OCI-LY7 (cell line): ENCODE results near the gene MEF2B. TPM values are rescaled to one million over a fixed set of nuclear protein-coding genes. Genes with fewer than 3 reads are reported as not detected.

Source experiments
- BruUV-seq: library from RNA; stranded (reverse); fragments of 400-500 nt; replicated peaks from 2 replicates; lab custom pipeline; 2021; lab: Mats Ljungman, UMichigan
- CTCF ChIA-PET: fragments of 300-600 bp; sonication (Branson Sonifier 250); formaldehyde crosslinking; loops from one replicate; lab custom pipeline; 2022; ENCODE audit warnings: antibody characterized with exemption; ENCODE audit not compliant: unreplicated experiment; lab: Charles Lee
- POLR2A ChIA-PET: fragments of 300-600 bp; sonication (Branson Sonifier 250); formaldehyde crosslinking; loops from one replicate; lab custom pipeline; 2022; ENCODE audit warnings: antibody characterized with exemption; lab: Charles Lee
- DNase-seq: peaks from one replicate; pipeline ENCODE4 v3.0.0-alpha.2; 2015; ENCODE audit warnings: low spot score
- H2AFZ ChIP-seq: fragments of 200-600 bp; sonication (generic), shearing (Covaris generic); 2 replicates; pipeline ENCODE4 v1.6.1; 2014; ENCODE audit warnings: mild to moderate bottlenecking, antibody characterized with exemption, low read length, moderate library complexity
- H3K27ac ChIP-seq: fragments of 200-600 bp; sonication (generic); 2 replicates; pipeline ENCODE4 v1.5.1; 2014; ENCODE audit warnings: mixed run types, low read depth, mild to moderate bottlenecking, moderate library complexity, low read length, inconsistent platforms; ENCODE audit not compliant: poor library complexity, severe bottlenecking
- H3K36me3 ChIP-seq: fragments of 200-600 bp; sonication (generic); 2 replicates; pipeline ENCODE4 v1.6.1; 2014; ENCODE audit warnings: mild to moderate bottlenecking, antibody characterized with exemption, low read length, moderate library complexity, mixed read lengths; ENCODE audit not compliant: insufficient read depth
- H3K4me1 ChIP-seq: fragments of 200-600 bp; sonication (generic); 2 replicates; pipeline ENCODE4 v1.5.1; 2014; ENCODE audit warnings: mild to moderate bottlenecking, low read length; ENCODE audit not compliant: insufficient read depth, poor library complexity, severe bottlenecking
- H3K4me2 ChIP-seq: fragments of 200-600 bp; sonication (generic); 2 replicates; pipeline ENCODE4 v1.6.1; 2014; ENCODE audit warnings: mild to moderate bottlenecking, low read length
- H3K4me3 ChIP-seq: fragments of 200-600 bp; sonication (generic); 2 replicates; pipeline ENCODE4 v1.5.1; 2014; ENCODE audit warnings: mild to moderate bottlenecking, low read depth, low read length; ENCODE audit not compliant: poor library complexity, severe bottlenecking
- H3K79me2 ChIP-seq: fragments of 200-600 bp; sonication (generic); 2 replicates; pipeline ENCODE4 v1.6.1; 2016; ENCODE audit warnings: low read depth, mild to moderate bottlenecking, low read length, moderate library complexity, mixed read lengths; ENCODE audit not compliant: insufficient read depth
- H3K9me2 ChIP-seq: fragments of 200-600 bp; sonication (generic); 2 replicates; pipeline ENCODE4 v1.6.1; 2016; ENCODE audit warnings: mild to moderate bottlenecking, low read length, mixed read lengths; ENCODE audit not compliant: insufficient read depth
- H3K9me3 ChIP-seq: fragments of 200-600 bp; sonication (generic); 2 replicates; pipeline ENCODE4 v1.6.1; 2014; ENCODE audit warnings: mild to moderate bottlenecking, mixed run types, low read length, mixed read lengths
- H4K20me1 ChIP-seq: fragments of 200-600 bp; sonication (generic); 2 replicates; pipeline ENCODE4 v1.6.1; 2014; ENCODE audit warnings: mild to moderate bottlenecking, antibody characterized with exemption, low read length, moderate library complexity, mixed read lengths; ENCODE audit not compliant: insufficient read depth
- CTCF ChIP-seq: fragments of 200-600 bp; sonication (generic); conservative IDR thresholded peaks from 2 replicates; pipeline ENCODE4 v1.5.1; 2014; ENCODE audit warnings: mild to moderate bottlenecking, antibody characterized with exemption, low read length, moderate library complexity, mixed read lengths
- EZH2phosphoT487 ChIP-seq: fragments of 200-600 bp; sonication (generic); IDR thresholded peaks from 2 replicates; pipeline ENCODE4 v1.6.1; 2018; ENCODE audit warnings: low read depth, borderline replicate concordance, mild to moderate bottlenecking, mixed run types, antibody characterized with exemption, low read length, moderate library complexity, mixed read lengths
- intact Hi-C: fragments of 100-400 bp; cut with micrococcal nuclease; formaldehyde crosslinking; loops from one replicate; pipeline ENCODE4 v1.10.0; 2022; ENCODE audit not compliant: unreplicated experiment
- total RNA-seq, 2 experiments: library from RNA; depleted of rRNA in 1 of 2; stranded (reverse); fragments of >200 nt in 1 of 2; shearing (Covaris generic) in 1 of 2; gene quantifications; 2 replicates each; pipeline ENCODE4 v1.2.3, GENCODE V29; 2014 to 2022

MEF2B gene
- total RNA-seq, 2 experiments from 2014 or later, result 201 to 295 TPM

GRCh38 chr19:19201697-19202630, 31.9 kb upstream of the MEF2B start:
- H4K20me1 ChIP-seq, result no peaks in the 10 kb centered on the region
- H3K4me1 ChIP-seq, result peaks cover 21% of the 10 kb centered on the region
- H3K27ac ChIP-seq, result peak overlapping the region; percentile 57
- H2AFZ ChIP-seq, result no peak overlapping the region
- peak overlapping the region; percentile 86 for H3K4me2 ChIP-seq
- TF ChIP-seq EZH2phosphoT487 (no peak), CTCF (no peak)
- no peaks in the 10 kb centered on the region for H3K9me3 ChIP-seq
- peaks cover 51% of the 10 kb centered on the region for H3K36me3 ChIP-seq
- BruUV-seq, result TSS peak; percentile 37
- ChIA-PET CTCF (interaction anchor here (1.5 kb wide), 1 partner anchor 9 kb away, joined by 7 read pairs; no protein-coding TSS in a partner anchor), POLR2A (interaction anchor here (0.6 to 3.8 kb wide), 3 partner anchors 10 to 120 kb away, joined by 3 to 24 read pairs (median 4); partner anchors contain the start of genes BORCS8 and RFXANK)
- DNase-seq, result peak; percentile 24
- intact Hi-C loops, result loop anchor here (10.0 kb wide), 1 partner anchor 123 kb away; the partner anchor contains the start of genes MAU2 and SUGP1
- peaks cover 20% of the 10 kb centered on the region; the same call in 1 of the 2 replicates for H3K79me2 ChIP-seq
- peak overlapping the region; percentile 92 for H3K4me3 ChIP-seq
- no peaks in the 10 kb centered on the region for H3K9me2 ChIP-seq

- no peak for DNase-seq
- H3K9me2 ChIP-seq, result no peaks in the 10 kb centered on the region
- peaks cover 30% of the 10 kb centered on the region for H3K36me3 ChIP-seq
- H3K4me3 ChIP-seq, result peak overlapping the region; percentile 93
- peaks cover 34% of the 10 kb centered on the region for H3K79me2 ChIP-seq
- H2AFZ ChIP-seq, result no peak overlapping the region
- peak overlapping the region; percentile 93 for H3K4me2 ChIP-seq
- H3K9me3 ChIP-seq, result no peaks in the 10 kb centered on the region
- peak overlapping the region; percentile 47 for H3K27ac ChIP-seq
- no peaks in the 10 kb centered on the region for H4K20me1 ChIP-seq
- peaks cover 31% of the 10 kb centered on the region for H3K4me1 ChIP-seq
- ChIA-PET POLR2A (interaction anchor here (0.8 kb wide), 1 partner anchor 25 kb away, joined by 3 read pairs; no protein-coding TSS in a partner anchor), CTCF (interaction anchor here (1.2 kb wide), 1 partner anchor 9 kb away, joined by 7 read pairs; the partner anchor contains the start of gene NR2C2AP)
- intact Hi-C loops, result loop anchor here (5.0 kb wide), 2 partner anchors 168 to 213 kb away; partner anchors contain the start of gene GATAD2A
- no TSS peak for BruUV-seq
- TF ChIP-seq CTCF (no peak), EZH2phosphoT487 (no peak)
Observed at GRCh38 chr19:19193926-19194325, 23.9 kb upstream of the MEF2B start.
